Type B pancreatic cell (in vitro differentiated cells): ENCODE results near the gene HMX2. TPM values are rescaled to one million over a fixed set of nuclear protein-coding genes. Genes with fewer than 3 reads are reported as not detected.

Experiments
- DNase-seq: peaks from one replicate; pipeline ENCODE4 v3.0.0; 2021; ENCODE audit warnings: mixed read lengths; ENCODE audit not compliant: unreplicated experiment; ENCODE audit errors: extremely low spot score
- H3K27ac Mint-ChIP-seq: 2 replicates; pipeline ENCODE4 v1.8.0; 2021; ENCODE audit warnings: mild to moderate bottlenecking, mixed read lengths
- H3K27me3 Mint-ChIP-seq: 2 replicates; pipeline ENCODE4 v1.8.0; 2021; ENCODE audit warnings: mixed read lengths
- H3K36me3 Mint-ChIP-seq: 2 replicates; pipeline ENCODE4 v1.8.0; 2021; ENCODE audit warnings: mixed read lengths
- H3K4me1 Mint-ChIP-seq: one replicate; pipeline ENCODE4 v1.8.0; 2021; ENCODE audit warnings: mixed read lengths; ENCODE audit not compliant: unreplicated experiment
- H3K4me3 Mint-ChIP-seq: 2 replicates; pipeline ENCODE4 v1.8.0; 2021; ENCODE audit warnings: mild to moderate bottlenecking, mixed read lengths
- H3K9me3 Mint-ChIP-seq: 2 replicates; pipeline ENCODE4 v1.8.0; 2021; ENCODE audit warnings: mixed read lengths
- total RNA-seq: library from RNA; stranded (reverse); gene quantifications from 2 replicates; pipeline ENCODE4 v1.2.1, GENCODE V29; 2021; ENCODE audit warnings: low replicate concordance
- TF ChIP-seq, protein P1 (sequence below): fragments of 200-600 bp; sonication (generic); conservative IDR thresholded peaks from 2 replicates; pipeline ENCODE4 v1.5.0; 2021; ENCODE audit warnings: antibody characterized with exemption, mild to moderate bottlenecking

HMX2 gene
- total RNA-seq, 1 donor from 2014 or later, result 0.19 TPM

DNA sequence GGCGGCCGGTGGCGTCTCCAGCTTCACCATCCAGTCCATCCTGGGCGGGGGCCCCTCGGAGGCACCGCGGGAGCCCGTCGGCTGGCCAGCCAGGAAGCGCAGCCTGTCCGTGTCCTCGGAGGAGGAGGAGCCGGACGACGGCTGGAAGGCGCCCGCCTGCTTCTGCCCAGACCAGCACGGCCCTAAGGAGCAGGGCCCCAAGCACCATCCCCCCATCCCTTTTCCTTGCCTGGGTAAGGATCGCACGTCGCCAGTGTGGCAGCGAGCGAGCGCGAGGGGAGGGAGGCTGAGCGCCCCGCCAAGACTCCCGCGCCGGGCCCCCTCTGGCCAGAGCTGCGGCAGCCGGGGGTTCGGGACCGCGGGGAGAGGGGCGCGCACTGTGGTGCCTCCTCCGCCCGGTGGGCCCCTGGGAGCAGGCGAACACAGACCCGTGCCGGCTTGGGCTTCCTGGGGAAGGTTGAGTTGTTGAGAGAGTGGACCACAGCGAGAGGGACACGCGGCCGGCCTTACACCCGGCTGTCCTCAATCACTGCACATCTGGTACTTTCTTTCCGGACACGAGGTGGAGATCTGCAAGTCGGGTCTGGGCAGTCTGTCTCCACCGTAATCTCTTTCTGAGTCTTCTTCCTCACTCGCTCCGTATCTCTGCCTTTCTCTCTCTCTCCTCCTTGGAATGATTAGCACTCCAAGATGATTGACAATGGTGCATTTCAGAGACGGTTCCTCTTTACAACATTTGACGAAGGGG is 652 bp downstream of the HMX2 start:
- no peaks in the 10 kb centered on the region for H3K9me3 Mint-ChIP-seq
- H3K27me3 Mint-ChIP-seq, result peaks cover 90% of the 10 kb centered on the region
- peaks cover 3% of the 10 kb centered on the region for H3K36me3 Mint-ChIP-seq
- peaks cover 16% of the 10 kb centered on the region for H3K4me1 Mint-ChIP-seq
- peak overlapping the region; percentile 80 for H3K4me3 Mint-ChIP-seq
- H3K27ac Mint-ChIP-seq, result peak overlapping the region; percentile 17
- TF ChIP-seq, protein P1, sequence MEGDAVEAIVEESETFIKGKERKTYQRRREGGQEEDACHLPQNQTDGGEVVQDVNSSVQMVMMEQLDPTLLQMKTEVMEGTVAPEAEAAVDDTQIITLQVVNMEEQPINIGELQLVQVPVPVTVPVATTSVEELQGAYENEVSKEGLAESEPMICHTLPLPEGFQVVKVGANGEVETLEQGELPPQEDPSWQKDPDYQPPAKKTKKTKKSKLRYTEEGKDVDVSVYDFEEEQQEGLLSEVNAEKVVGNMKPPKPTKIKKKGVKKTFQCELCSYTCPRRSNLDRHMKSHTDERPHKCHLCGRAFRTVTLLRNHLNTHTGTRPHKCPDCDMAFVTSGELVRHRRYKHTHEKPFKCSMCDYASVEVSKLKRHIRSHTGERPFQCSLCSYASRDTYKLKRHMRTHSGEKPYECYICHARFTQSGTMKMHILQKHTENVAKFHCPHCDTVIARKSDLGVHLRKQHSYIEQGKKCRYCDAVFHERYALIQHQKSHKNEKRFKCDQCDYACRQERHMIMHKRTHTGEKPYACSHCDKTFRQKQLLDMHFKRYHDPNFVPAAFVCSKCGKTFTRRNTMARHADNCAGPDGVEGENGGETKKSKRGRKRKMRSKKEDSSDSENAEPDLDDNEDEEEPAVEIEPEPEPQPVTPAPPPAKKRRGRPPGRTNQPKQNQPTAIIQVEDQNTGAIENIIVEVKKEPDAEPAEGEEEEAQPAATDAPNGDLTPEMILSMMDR, result no peak
- no peak for DNase-seq

DNA sequence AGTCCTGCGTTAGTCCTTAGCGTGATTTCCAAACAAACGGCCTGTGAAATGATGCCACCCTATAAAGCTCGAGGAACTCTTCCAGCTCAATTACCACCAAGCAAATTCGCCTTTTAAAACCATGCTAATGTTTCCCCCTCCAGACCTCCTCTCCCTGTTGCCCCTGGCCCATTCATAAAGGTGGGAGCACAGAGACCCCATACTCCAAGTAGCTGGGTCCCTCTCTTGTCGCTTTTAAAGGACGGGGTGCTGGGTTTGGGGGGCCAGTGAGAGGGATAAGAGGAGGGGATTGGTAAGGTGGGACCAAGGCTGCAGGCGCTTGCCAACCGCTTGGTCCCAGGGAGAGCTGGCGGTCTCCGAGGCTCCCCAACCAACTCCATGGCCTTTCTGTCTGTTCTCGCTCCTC is 1.2 kb downstream of the HMX2 start:
- H3K9me3 Mint-ChIP-seq, result no peaks in the 10 kb centered on the region
- peak overlapping the region; percentile 80 for H3K4me3 Mint-ChIP-seq
- TF ChIP-seq, protein P1, result no peak
- DNase-seq, result no peak
- peaks cover 5% of the 10 kb centered on the region for H3K36me3 Mint-ChIP-seq
- peak overlapping the region; percentile 17 for H3K27ac Mint-ChIP-seq
- H3K4me1 Mint-ChIP-seq, result peaks cover 13% of the 10 kb centered on the region
- H3K27me3 Mint-ChIP-seq, result peaks cover 89% of the 10 kb centered on the region

DNA sequence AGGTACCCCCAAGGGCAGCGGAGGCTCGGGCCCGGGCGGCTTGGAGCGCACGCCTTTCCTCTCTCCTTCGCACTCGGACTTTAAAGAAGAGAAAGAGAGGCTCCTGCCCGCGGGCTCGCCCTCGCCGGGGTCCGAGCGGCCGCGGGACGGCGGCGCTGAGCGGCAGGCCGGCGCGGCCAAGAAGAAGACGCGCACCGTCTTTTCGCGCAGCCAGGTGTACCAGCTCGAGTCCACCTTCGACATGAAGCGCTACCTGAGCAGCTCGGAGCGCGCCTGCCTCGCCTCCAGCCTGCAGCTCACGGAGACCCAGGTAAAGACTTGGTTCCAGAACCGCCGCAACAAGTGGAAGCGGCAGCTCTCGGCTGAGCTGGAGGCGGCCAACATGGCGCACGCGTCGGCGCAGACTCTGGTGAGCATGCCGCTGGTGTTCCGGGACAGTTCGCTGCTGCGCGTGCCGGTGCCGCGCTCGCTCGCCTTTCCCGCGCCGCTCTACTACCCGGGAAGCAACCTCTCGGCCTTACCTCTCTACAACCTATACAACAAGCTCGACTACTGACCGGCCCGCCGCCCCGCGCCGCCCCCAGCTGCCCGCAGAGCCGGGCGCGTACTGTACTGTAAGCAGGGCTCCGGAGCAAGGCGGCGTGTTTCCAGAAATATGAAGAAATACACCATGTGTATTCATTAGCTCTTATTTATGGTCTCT is 1.8 kb downstream of the HMX2 start:
- DNase-seq, result no peak
- H3K27me3 Mint-ChIP-seq, result peaks cover 84% of the 10 kb centered on the region
- H3K27ac Mint-ChIP-seq, result no peak overlapping the region
- TF ChIP-seq, protein P1, result no peak
- peak overlapping the region; percentile 83 for H3K4me3 Mint-ChIP-seq
- H3K9me3 Mint-ChIP-seq, result no peaks in the 10 kb centered on the region
- H3K4me1 Mint-ChIP-seq, result peaks cover 13% of the 10 kb centered on the region
- peaks cover 7% of the 10 kb centered on the region for H3K36me3 Mint-ChIP-seq

DNA sequence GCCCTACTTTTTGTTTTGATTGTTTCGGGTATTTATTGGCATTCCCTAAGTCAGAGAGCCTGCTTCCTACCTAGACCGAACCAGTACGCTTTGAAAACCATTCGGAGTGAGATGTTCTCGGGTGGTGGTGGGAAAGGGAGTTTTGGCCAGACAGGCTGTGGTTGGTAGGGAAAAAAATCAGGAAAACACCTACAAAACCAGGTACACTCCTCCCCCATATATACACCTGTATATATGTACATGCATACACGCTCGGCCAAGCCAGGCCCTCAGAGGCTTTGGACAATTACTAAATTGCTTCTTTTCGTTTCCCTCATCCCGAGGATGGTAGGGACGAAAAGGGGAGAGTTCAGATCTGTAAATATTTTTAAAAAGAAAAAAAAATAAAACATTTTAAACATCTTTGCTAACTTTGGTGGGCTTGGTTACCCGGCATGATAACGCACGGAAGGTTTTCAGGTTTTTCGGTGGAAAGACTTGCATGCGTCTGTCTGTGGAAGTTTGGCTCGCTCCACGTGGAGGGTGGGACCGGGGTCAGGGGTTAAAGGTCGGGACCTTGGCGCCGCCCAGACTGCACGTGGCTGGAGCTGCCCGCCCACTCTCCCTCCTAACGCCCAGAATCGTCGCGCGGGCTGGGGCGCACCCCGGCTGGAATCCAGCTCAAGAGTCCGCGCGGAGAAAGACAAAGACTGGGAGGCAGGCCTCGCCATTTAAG is 2.5 kb downstream of the HMX2 start:
- H3K36me3 Mint-ChIP-seq, result peaks cover 9% of the 10 kb centered on the region
- H3K4me1 Mint-ChIP-seq, result peaks cover 11% of the 10 kb centered on the region
- peaks cover 77% of the 10 kb centered on the region for H3K27me3 Mint-ChIP-seq
- no peak overlapping the region for H3K27ac Mint-ChIP-seq
- TF ChIP-seq, protein P1, result no peak
- no peak for DNase-seq
- no peaks in the 10 kb centered on the region for H3K9me3 Mint-ChIP-seq
- H3K4me3 Mint-ChIP-seq, result peak overlapping the region; percentile 83

DNA sequence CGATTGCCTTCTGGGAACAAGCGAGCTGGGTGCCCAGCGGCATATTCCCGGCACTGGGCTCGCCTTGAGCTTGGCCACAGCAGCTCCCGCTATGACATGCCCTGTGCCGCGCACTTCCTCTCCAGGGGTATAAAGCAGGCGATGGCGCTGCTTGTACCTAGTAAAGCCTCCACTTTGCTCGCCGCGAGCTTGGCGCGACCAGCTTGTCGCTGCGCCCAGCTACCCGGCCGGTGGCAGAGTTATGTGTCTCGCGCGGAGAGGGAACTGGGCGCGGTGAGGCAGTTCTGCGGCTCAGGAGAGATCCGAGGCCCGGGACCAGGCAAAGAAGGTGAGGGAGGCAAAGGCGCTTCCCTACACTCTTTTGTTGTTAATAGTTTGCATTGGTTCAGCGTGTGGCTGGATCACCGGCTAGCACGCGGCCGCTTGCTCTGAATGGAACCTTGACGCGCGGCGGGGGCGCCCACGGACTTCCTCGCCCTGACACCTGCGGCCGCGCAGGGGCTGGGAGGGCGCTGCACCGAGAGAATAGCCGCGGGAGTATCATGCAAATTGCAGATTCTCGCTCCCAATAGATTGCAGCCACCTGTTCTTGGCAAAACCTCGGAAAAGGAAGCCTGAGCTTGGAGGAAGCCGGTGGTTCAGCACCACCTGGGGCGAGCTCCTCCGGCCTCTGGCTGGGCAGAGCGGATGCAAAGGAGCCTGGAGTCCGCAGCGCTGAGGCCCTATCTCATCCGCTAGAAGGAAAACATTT is 3.2 kb downstream of the HMX2 start:
- Mint-ChIP-seq H3K9me3 (no peaks in the 10 kb centered on the region), H3K4me1 (peaks cover 15% of the 10 kb centered on the region), H3K4me3 (peak overlapping the region; percentile 70), H3K36me3 (peaks cover 13% of the 10 kb centered on the region), H3K27ac (no peak overlapping the region), H3K27me3 (peaks cover 70% of the 10 kb centered on the region)
- TF ChIP-seq, protein P1, result no peak
- DNase-seq, result no peak
